ENCODE data around the gene ZNF141.
"Not testable (repeated sequence)": the region's sequence is repeated elsewhere in the genome, so short reads cannot be mapped to it uniquely, and the experiment has no call there.

ZNF141 gene

GRCh38 chr4:385934-386707, 48.5 kb downstream of the ZNF141 start:
- DNase-seq (ENCODE audit: low read depth, low spot score): no peak

- DNase-seq (ENCODE audit: low read depth, low spot score): no peak
Observed at GRCh38 chr4:386708-387105, 49.1 kb downstream of the ZNF141 start.

- DNase-seq (ENCODE audit: low read depth, low spot score): no peak
Observed at GRCh38 chr4:404006-404405, 66.4 kb downstream of the ZNF141 start.

GRCh38 chr4:408321-408720, 70.7 kb downstream of the ZNF141 start:
- not testable (repeated sequence) for DNase-seq (ENCODE audit: low read depth, low spot score)

GRCh38 chr4:422587-422986, 85.0 kb downstream of the ZNF141 start:
- no peak for DNase-seq (ENCODE audit: low read depth, low spot score)

Measured in brain pericyte (primary cell).